AG10803 (cell line): Measurements from ENCODE around the gene ECEL1.
"Not testable (repeated sequence)": the region's sequence is repeated elsewhere in the genome, so short reads cannot be mapped to it uniquely, and the experiment has no call there.

Experiments used
- DNase-seq: peaks from one replicate; pipeline ENCODE4 v3.0.0; 2010; ENCODE audit warnings: low read depth
- H3K4me3 ChIP-seq: 2 replicates; pipeline ENCODE4 v1.5.1; 2011; ENCODE audit warnings: mild to moderate bottlenecking, low read length, control low read depth
- CTCF ChIP-seq: conservative IDR thresholded peaks from 2 replicates; pipeline ENCODE4 v1.5.1; 2011; ENCODE audit warnings: mild to moderate bottlenecking, low read length, control low read depth, inconsistent platforms

ECEL1 gene

GRCh38 chr2:232434563-232435374, 52.9 kb downstream of the ECEL1 start:
- DNase-seq = no peak
- H3K4me3 ChIP-seq = no peak overlapping the region
- TF ChIP-seq CTCF = no peak

GRCh38 chr2:232434091-232434490, 53.5 kb downstream of the ECEL1 start:
- no peak overlapping the region for H3K4me3 ChIP-seq
- no peak for DNase-seq
- no peak for TF ChIP-seq CTCF

- not testable (repeated sequence) for DNase-seq, H3K4me3 ChIP-seq
Measured at GRCh38 chr2:232433622-232434021, 54.0 kb downstream of the ECEL1 start.

GRCh38 chr2:232432598-232433184, 54.9 kb downstream of the ECEL1 start:
- H3K4me3 ChIP-seq = no peak overlapping the region
- no peak for TF ChIP-seq CTCF
- no peak for DNase-seq

GRCh38 chr2:232431705-232432590, 55.7 kb downstream of the ECEL1 start:
- no peak overlapping the region for H3K4me3 ChIP-seq
- no peak for TF ChIP-seq CTCF
- DNase-seq = no peak
